NCI-H82 treated with DMSO at 0.1 percent for 48 hours (cell line): ENCODE data around the gene SEZ6.

ENCODE experiments used
- DNase-seq: peaks from one replicate; lab custom pipeline; 2025; ENCODE audit not compliant: unreplicated experiment; lab: John Stamatoyannopoulos, UW

SEZ6 gene

GRCh38 chr17:28956861-28957260 is 49.0 kb downstream of the SEZ6 start:
- DNase-seq, result no peak

GRCh38 chr17:28956112-28956511 is 49.7 kb downstream of the SEZ6 start:
- DNase-seq, result no peak

GRCh38 chr17:28955408-28955807 is 50.4 kb downstream of the SEZ6 start:
- DNase-seq, result no peak

- DNase-seq, result no peak
Observed at GRCh38 chr17:28954886-28955285, 50.9 kb downstream of the SEZ6 start.

DNA sequence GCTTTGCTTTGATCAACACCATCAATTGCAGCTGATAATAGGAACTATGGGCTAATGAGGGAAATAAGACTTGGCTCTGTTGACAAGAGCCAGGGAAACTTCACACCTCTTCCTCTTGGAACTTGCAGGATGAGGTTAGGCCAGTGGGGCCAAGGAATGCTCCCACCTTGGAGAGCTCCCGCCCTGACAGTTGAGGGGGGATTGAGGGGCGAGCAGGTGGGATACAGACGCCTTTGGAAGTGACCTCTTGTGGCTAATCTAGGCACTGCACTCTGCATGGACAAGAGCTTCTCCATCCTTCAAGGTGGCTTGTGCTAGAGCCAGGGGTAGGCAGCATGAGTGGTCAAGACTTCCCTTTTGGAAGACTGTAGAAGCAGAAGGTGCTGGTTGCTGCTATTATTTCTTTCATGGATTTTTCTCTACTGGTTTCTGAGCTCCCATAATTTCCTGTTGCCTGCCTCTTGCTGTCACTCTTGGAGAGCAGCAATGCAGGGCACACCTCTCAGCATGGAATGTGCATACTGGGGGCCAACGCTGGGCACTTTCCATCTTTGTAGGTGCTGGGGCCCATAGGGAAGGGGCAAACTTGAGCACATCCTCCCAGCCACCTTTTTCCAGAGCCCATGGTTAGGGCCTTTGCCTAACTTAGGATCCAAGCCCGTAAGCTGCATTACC is 52.3 kb downstream of the SEZ6 start:
- DNase-seq, result peak; percentile 54

GRCh38 chr17:28951991-28952975 is 53.5 kb downstream of the SEZ6 start:
- DNase-seq, result peak; percentile 100

- peak; percentile 100 for DNase-seq
Observed at GRCh38 chr17:28951428-28951990, 54.3 kb downstream of the SEZ6 start, which contains the start of gene PHF12. Gene PHF12 (minus strand): TSS chr17:28951518. CDS start chr17:28950960, 558 bp downstream.

DNA sequence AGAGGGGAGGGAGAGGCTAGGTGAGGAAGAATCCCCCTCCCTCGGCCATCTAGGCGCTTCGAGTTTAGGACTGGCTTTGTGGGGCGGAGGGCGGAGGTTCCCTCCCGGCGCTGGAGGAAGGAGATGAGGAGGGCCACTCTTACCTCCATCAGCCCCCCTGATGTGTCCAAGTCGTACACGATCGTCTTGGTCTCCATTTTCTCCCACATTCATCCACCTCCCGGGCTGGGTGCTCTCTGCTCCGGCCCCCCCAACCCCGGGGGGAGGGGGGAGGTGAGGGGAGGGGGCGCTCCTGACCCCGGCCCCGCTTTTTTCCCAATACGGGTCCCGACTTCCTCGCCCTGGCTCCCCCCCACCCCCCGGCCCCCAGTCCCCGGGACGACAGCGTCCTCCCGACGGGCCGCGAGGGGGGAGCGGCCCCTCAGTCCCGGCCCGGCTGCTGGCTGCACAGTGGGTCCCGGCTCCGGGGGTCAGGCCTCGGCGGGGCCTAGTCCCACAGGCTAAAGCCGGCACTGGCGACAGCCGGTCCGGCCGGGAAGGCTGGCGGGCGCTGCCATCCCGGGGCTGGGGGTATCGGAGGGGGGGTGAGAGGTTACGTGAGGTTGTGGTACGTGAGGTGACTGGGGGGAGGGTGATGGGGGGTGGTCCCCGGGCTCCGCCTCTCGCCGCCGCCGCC is 54.9 kb downstream of the SEZ6 start:
- DNase-seq, result no peak

GRCh38 chr17:28950017-28950751 is 55.6 kb downstream of the SEZ6 start:
- DNase-seq, result peak; percentile 11

DNA sequence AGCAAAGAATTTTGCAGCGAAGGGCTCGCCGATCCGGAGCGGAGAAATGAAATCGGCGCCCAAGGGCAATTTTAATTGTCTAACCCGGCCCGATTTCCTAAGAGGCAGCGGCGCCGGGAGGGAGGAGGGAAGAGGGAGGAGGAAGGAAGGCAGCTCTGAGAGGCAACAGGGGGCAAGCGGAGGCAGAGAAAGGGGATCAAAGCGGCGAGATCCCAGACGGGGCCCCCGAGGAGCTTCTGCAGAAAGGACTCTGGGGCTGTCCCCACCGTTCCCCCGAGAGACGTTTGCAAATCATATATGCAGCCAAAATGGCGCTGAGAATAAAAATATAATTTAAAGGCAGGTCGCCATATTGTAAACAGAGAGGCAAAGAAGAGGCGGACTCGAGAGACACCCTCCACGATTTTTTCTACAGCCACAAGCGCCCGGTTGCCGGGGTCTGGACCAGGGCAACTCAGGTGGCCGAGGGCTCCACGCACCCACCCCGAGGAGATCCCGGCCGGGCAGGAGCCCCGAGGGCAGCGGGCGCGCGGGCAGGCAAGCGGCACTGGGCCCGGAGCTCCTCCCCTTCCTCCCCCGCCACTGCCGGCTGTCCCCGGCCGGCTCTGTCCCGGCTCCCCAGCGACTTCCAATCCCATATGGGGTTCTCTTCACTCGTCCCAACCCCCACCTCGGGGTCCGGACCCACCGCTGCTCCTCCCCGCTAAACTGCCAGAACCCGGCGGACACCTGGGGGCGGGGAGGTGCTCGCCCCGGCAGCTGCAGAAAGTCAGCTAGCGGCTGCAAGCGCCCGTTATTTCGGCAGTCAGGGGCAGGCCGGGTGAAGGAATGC is 56.4 kb downstream of the SEZ6 start:
- DNase-seq, result no peak

DNA sequence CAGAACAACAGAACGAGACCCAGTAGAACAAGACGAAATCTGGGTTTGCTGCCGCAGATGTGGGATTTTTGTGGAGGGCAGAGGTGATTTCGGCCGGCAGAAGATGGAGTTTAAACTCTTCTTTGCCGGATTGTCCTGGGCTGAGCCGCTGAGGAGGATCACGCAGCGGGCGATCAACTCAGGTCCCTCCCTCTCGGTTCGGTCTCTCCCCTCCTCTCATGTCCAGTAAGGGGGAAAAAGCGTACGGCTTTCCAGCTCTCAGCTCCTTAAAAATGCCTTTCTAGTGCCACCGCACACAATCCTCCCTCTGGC is 57.0 kb downstream of the SEZ6 start:
- DNase-seq, result no peak

- DNase-seq, result no peak
Observed at GRCh38 chr17:28948342-28948741, 57.5 kb downstream of the SEZ6 start.

- DNase-seq, result no peak
Observed at GRCh38 chr17:28947639-28948038, 58.2 kb downstream of the SEZ6 start.

DNA sequence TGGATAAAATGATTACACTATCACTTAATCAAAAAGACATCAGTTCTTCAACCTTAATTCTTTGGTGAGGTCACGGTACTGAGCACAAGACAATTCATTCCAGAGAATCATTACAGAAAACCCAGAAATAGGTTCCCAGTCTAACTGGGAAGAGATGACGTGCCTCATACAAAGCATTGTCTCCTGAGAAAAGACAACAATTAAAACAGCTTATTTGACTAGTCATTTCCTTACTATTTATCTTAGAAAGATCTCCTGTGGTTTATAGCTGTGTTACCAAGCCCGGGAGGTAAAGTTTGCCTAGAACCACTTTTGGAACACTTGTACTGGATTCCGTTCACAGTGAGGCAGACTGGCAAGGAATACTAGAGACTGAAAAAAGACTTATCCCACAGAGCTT is 59.6 kb downstream of the SEZ6 start:
- DNase-seq, result no peak

DNA sequence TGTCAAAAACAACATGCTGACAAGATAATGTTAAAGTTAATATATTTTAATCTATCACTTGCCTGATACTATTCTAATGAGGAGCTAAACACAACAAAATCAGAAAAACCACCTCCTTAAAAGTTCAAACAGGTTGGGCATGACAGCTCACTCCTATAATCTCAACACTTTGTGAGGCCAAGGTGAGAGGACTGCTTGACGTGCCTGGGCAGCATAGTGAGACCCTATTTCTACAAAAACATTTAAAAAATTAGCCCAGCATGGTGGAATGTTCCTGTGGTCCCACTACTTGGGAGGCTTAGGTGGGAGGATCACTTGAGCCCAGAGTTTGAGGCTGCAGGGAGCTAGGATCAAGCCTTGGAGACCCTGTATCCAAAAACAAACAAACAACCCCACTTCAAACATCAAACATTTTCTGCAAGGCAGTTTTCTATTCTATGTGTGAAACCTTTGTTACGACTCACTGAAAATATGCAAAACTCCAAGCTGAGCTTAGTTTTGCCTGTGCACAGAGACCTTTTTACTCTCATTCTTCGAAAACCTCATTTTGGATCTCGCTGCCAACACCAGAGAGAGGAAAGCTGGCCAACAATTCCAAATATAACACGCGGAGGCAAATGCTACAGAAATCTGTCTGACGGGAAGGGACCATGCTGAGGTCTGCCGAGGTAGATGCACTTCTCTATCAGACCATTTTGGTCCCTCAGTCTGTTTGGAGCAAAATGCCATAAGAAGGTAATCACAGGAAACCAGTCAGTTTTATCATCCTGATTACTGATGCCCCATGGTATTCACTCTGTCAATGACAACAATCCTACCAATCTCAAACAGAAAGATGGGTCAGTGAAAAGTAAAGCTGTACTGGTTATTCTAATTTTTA is 60.7 kb downstream of the SEZ6 start:
- no peak for DNase-seq

- no peak for DNase-seq
Observed at GRCh38 chr17:28944343-28944742, 61.5 kb downstream of the SEZ6 start.

GRCh38 chr17:28942925-28943324 is 62.9 kb downstream of the SEZ6 start:
- DNase-seq, result no peak

DNA sequence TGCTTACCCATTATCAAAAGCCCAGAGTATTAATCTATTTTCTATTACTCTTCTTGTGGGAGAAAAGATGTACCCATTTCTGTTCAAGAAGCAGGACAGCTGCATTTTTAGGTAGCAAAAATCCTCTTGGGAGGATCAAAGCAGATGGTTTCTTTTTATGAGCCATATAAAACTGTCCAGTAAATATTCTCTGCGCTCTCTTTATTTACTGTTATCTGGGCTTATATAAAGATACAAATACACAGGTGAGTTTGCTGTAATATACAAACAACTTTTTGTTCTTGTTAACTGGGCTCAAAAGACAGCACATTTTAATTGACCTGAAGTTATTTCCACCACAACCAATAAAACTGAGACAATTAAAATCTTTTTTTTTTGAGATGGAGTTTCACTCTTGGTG is 64.6 kb downstream of the SEZ6 start:
- no peak for DNase-seq

DNA sequence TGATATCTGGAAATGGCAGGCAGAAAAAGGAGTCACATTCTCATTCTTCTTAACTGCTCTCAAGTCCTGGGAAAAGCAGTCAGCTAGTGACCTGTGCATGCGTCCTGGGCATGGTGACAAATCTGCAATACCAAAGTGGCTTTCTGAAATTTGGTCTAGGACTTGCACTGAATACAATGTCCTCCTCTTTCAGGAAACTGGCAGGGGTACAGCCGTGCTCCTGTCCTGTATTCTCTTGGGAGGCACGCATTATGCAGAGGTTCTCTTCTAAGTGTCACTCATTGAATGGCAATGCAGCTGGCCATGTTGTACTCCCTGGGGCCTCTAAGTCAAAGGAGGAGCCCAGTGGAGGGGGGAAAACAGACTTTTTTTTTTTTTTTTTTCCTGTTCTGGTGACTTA is 65.2 kb downstream of the SEZ6 start:
- DNase-seq, result no peak
